ENCODE measurements around the gene CDH4. TPM values are rescaled to one million over a fixed set of nuclear protein-coding genes. Genes with fewer than 3 reads are reported as not detected.

Gene CDH4
- total and polyA plus RNA-seq, 2 of the 13 experiments (the other 11 are each of a cell fraction or from before 2014, with no cell fraction given), result not detected

- ChIA-PET POLR2A (no interaction called here), CTCF (ENCODE audit: low intra/inter-chr PET ratio, low total read pairs) (no interaction called here)
- no peak overlapping the region for H3K4me2 ChIP-seq (ENCODE audit: low read depth, low read length)
- BruUV-seq (replicated peaks), result no TSS peak
- no peaks in the 10 kb centered on the region for H3K79me2 ChIP-seq (ENCODE audit: insufficient read depth, low read length)
- no peaks in the 10 kb centered on the region for H3K4me1 ChIP-seq (ENCODE audit: insufficient read depth, low read length)
- no peaks in the 10 kb centered on the region for H3K9me3 ChIP-seq (ENCODE audit: low read length)
- H2AFZ ChIP-seq (ENCODE audit: low read length), result no peak overlapping the region
- H3K4me3 ChIP-seq (replicated peaks in 1 of 3; ENCODE audit: insufficient read depth in 1 of 3, low read depth in 2 of 3, low read length in 3 of 3), result no peak overlapping the region
- intact Hi-C loops (cut with micrococcal nuclease; ENCODE audit: unreplicated experiment) (no loop called here), in situ Hi-C loops (cut with HindIII; ENCODE audit: extremely low pct_ligation_motif_present, low pct_unique_long_range_greater_than_20kb) (no loop called here)
- no peak overlapping the region for H3K9ac ChIP-seq (ENCODE audit: insufficient read depth, low read depth, low read length)
- H3K27ac ChIP-seq (ENCODE audit: extremely low read length, insufficient read depth, low read length), result no peak overlapping the region
- no peaks in the 10 kb centered on the region for H3K36me3 ChIP-seq (replicated peaks in 1 of 2; ENCODE audit: control insufficient read depth in 1 of 2, insufficient read depth in 2 of 2, low read length in 2 of 2)
- no peak for ATAC-seq
- FAIRE-seq, result no peak
- 32% methylated on average over 10 of the region's 10 CpGs for WGBS (ENCODE audit: low lambda C conversion rate)
- DNase-seq (ENCODE audit: low spot score), result no peak
- H3K27me3 ChIP-seq (ENCODE audit: control insufficient read depth in 1 of 2, insufficient read depth in 2 of 2, low read length in 2 of 2), result peaks cover 26 to 83% of the 10 kb centered on the region in 2 experiments
- no peaks in the 10 kb centered on the region; the same call in 1 of the 2 replicates for H4K20me1 ChIP-seq (ENCODE audit: insufficient read depth, low read length)
- no peak for TF ChIP-seq CC2D1A (CRISPR knock-in tag; IDR thresholded peaks at IDR 0.05)
- TF ChIP-seq ZNF136 (CRISPR knock-in tag; IDR thresholded peaks at IDR 0.05; ENCODE audit: low read depth), result no peak
- TF ChIP-seq CHD4 (IDR thresholded peaks at IDR 0.05; ENCODE audit: borderline replicate concordance, low read length), result no peak
- TF ChIP-seq NR2F2 (IDR thresholded peaks at IDR 0.05; ENCODE audit: borderline replicate concordance, low read depth), result no peak
- no peak for TF ChIP-seq POLR2G (IDR thresholded peaks at IDR 0.05; ENCODE audit: low read depth, low read length)
- TF ChIP-seq TCF12 (IDR thresholded peaks at IDR 0.05), result no peak
- no peak for TF ChIP-seq TCF12 (CRISPR knock-in tag; IDR thresholded peaks at IDR 0.05)
- no peak for TF ChIP-seq SOX6 (IDR thresholded peaks at IDR 0.05)
- no peak for TF ChIP-seq SOX6 (CRISPR knock-in tag; IDR thresholded peaks at IDR 0.05)
- no peak for TF ChIP-seq ZNF138 (CRISPR knock-in tag; IDR thresholded peaks at IDR 0.05; ENCODE audit: low read depth)
- no peak for TF ChIP-seq ZGPAT (CRISPR knock-in tag; IDR thresholded peaks at IDR 0.05)
- no peak for TF ChIP-seq SNAPC2 (CRISPR knock-in tag; IDR thresholded peaks at IDR 0.05)
- no peak for TF ChIP-seq ZNF12 (CRISPR knock-in tag; IDR thresholded peaks at IDR 0.05)
Observed at GRCh38 chr20:61621852-61622251, 369.8 kb downstream of the CDH4 start.

All from HepG2 (cell line).